ENCODE measurements around the gene CABP5.
"Not testable (repeated sequence)": the region's sequence is repeated elsewhere in the genome, so short reads cannot be mapped to it uniquely, and the experiment has no call there.

Gene CABP5

DNA sequence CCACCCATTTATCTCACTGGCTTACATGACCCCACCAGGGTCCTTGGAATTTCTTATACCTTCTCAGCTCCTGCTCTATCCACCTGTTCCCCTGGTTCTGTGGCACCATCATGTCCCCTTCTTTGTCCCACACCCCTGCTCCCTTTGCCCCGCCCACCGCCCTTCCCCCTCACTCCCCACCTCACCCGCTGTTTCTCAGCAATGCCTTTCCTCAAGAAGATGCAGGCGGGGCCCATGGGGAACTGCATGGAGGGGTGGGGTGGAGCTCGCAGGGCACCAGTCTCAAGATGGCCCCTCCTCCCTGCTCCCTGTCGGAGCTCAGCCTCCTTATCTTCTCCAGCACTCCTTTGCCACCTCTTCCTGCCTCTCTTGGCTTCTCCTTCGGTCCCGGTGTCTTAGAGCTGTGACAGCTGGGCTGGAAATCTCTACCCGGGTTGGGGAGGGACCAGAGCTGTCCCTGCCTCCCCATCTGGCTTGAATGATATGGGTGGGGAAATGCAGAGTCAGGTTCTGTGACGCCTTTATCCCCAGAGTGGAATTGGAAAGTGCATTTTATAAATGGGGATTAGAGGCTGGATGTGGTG is at the start of gene CABP5:
TSS of gene CABP5 (minus strand) at position 405 of the 584 bp plus-strand sequence. CDS start at position 248, 157 bp downstream.
- no peak for DNase-seq (ENCODE audit: low read depth in 2 of 2)

DNA sequence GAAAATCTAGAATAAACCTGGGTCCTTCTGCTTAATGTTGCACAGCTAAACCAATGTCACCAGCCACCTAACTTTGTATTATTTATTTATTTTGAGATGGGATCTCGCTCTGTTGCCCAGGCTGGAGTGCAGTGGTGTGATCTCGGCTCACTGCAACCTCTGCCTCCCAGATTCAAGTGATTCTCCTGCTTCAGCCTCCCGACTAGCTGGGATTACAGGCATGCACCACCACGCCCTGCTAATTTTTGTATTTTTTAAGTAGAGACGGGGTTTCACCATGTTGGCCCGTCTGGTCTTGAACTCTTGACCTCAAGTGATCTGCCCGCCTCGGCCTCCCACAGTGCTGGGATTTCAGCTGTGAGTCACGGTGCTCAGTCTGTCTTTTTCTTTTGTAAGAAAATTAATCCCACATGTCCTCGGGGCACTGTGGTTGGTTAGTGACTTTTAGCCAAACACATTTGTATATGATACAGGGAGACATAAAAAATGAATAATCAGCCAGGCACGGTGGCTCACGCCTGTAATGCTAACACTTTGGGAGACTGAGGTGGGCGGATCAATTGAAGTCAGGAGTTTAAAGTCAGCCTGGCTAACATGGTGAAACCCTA is 47.3 kb upstream of the CABP5 start:
- not testable (repeated sequence) for DNase-seq (ENCODE audit: low read depth in 2 of 2)

DNA sequence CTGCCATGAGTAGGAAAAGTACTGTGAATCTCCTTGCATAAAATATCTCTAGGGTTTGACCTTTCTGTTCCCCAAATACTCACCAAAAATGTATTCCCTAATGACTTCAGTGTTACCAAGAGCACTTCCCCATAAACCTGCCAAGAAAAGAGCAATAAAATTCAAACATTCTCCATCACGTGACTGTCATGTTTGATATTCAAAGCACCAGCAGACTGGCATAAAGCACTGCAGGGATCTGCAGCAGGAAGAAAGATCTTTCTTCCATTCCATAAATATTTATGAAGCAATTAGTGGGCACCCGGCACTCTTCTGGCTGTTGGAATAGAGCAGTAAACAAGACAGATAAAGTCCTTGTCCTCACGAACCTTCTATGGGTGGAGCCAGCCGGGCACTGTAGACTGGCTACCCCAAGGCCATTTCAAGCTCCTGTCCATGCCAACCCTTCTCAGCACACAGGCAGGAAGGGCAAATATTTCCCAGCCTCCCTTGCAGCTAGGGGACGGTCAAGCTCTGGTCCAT is 46.5 kb upstream of the CABP5 start:
- DNase-seq (ENCODE audit: low read depth in 2 of 2): no peak

DNA sequence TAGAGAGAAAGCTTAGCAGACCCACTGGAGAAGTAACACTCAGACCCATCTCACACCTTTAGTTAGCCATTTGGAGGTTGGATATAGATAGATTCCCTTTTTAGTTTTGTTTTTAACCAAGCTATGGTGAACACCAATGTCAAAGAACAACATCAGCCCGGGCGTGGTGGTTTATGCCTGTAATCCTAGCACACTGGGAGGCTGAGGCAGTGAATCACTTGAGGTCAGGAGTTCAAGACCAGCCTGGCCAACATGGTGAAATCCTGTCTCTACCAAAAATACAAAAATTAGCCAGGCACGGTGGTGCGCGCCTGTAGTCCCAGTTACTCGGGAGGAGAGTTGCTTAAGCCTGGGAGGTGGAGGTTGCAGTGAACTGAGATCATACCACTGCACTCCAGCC is 45.1 kb upstream of the CABP5 start:
- DNase-seq (ENCODE audit: low read depth in 2 of 2): not testable (repeated sequence)

DNA sequence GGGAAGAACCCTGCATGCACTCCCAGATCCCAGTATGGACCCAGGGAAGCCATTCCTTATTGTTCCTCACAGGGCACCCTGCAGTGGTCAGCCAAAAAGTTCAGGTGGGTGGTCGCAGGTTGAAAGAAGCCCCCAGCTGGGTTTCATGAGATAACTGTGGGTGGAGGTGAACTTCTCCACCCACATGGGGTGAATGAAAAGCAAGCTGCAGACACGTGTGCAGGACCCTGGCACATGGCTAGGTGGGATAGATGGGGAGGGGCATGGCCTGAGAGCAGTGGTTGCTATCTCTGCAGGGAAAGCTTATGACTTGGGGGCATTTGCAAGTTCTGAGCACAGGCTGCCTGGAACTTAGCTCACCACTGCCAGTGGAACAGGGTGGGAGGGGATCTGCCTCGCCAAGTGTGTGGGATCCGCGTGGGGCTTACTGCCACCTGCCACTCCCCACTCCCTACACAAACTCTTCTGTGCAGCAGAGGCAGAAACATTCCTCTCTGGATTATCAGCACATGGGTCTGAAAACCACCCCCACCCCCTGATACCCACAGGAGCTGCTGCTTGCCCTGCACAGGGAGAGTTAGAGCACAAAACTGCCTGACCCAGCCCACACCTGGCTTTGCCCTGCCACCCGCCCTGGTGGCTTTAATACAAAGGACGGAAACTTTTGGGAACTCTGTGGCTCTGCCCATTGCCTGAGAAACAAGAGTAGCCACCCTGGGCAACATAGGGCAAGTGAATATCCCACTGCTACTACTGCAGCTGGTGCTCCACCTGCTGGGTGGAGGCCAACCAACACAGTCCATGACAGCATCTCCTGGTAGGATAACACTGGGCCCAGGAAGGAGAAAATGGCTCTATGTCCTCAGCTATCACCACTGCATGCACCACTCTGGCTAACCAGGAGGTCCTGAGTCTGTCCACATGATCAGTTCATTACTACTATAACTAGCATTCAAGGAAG is 42.3 kb upstream of the CABP5 start:
- no peak for DNase-seq (ENCODE audit: low read depth in 2 of 2)

DNA sequence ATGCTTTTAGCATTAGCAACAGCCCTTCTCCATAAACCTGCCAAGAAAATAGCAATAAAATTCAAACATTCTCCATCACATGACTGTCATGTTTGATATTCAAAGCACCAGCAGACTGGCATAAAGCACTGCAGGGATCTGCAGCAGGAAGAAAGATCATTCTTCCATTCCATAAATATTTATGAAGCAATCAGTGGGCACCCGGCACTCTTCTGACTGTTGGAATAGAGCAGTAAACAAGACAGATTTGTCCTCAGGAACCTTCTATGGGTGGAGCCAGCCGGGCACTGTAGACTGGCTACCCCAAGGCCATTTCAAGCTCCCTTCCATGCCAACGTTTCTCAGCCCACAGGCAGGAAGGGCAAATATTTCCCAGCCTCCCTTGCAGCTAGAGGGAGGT is 41.2 kb upstream of the CABP5 start:
- no peak for DNase-seq (ENCODE audit: low read depth in 2 of 2)

- DNase-seq (ENCODE audit: low read depth in 2 of 2): no peak
These were observed 37.2 kb upstream of the CABP5 start for GRCh38 chr19:48081106-48081505.

GRCh38 chr19:48070177-48070769 is 26.4 kb upstream of the CABP5 start:
- DNase-seq (ENCODE audit: low read depth in 2 of 2): not testable (repeated sequence)

DNA sequence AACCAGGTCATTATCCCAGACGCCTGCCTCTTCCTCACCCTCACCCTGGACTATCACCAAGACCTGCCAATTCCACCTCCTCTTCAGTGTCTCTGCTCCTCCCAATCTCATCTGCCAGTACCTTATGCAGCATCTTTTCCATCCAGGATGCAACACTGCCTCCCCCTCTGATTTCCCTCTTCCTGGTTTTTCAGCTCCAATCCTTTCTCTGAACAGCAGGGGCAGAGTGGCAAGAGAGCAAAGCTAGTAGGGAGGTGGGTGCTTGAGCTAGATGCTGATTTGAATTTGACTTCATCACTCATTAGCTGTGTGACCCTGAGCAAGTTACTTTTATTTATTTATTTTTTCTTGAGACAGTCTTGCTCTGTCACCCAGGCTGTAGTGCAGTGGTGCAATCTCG is 25.6 kb upstream of the CABP5 start:
- DNase-seq (ENCODE audit: low read depth in 2 of 2): no peak

GRCh38 chr19:48064509-48064908 is 20.6 kb upstream of the CABP5 start:
- DNase-seq (ENCODE audit: low read depth in 2 of 2): no peak

- no peak for DNase-seq (ENCODE audit: low read depth in 2 of 2)
These were observed 17.8 kb upstream of the CABP5 start for GRCh38 chr19:48061401-48062344.

- DNase-seq (ENCODE audit: low read depth in 2 of 2): no peak
These were observed 16.5 kb upstream of the CABP5 start for GRCh38 chr19:48060381-48060780.

DNA sequence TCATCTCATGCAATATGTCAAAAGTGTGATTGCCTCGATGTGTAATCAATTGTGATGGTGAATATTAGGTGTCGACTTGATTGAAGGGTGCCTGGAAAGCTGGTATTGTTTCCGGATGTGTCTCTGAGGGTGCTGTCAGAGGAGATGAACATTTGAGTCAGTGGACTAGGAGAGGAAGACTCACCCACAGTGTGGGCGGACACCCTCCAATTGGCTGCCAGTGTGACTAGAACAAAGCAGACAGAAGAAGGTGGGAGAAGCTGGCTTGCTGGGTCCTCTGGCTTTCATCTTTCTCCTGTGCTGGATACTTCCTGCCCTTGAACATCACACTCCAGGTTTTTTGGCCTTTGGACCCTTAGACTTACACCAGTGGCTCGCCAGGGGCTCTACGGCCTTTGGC is 15.5 kb upstream of the CABP5 start:
- DNase-seq (ENCODE audit: low read depth in 2 of 2): no peak

- DNase-seq (ENCODE audit: low read depth in 2 of 2): no peak
These were observed 10.0 kb upstream of the CABP5 start for GRCh38 chr19:48053856-48054255.

DNA sequence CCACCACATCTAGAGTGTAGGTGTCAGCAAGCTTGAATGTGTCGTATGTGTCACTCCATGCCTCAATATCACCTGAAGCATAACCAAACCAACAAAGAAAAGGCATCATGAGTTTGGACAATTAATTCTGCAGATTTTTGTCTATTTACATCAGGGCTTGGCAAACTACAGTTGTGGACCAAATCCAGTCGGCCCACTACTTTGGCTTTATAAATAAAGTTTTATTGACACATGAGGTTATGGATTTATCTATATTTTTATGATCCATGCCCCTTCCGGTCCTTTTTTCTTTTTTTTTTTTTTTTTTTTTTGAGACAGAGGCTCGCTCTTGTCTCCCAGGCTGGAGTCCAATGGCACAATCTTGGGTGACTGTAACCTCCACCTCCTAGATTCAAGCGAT is 9.2 kb upstream of the CABP5 start:
- DNase-seq (ENCODE audit: low read depth in 2 of 2): no peak

- no peak for DNase-seq (ENCODE audit: low read depth in 2 of 2)
These were observed 7.6 kb upstream of the CABP5 start for GRCh38 chr19:48051335-48052033.

DNA sequence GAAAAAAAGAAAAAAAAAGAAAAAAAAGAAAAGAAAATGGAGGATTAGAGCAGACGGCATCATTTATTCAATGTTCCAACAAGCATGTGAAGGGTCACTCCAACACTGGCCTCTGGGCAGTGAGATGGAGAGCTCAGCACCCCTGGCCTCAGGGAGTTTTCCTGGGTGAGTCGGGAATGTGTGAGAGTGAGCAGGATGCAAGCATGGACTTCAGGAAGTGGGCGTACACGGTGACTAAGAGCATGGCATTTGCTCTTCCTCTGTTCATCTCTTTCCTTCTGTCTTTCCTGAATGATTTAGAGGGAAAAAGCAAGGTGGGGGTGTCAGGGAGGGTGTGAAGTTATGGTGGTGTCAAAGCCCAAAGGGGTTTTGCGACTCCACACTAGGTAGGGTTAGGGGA is 682 bp upstream of the CABP5 start:
- DNase-seq (ENCODE audit: low read depth in 2 of 2): no peak

DNA sequence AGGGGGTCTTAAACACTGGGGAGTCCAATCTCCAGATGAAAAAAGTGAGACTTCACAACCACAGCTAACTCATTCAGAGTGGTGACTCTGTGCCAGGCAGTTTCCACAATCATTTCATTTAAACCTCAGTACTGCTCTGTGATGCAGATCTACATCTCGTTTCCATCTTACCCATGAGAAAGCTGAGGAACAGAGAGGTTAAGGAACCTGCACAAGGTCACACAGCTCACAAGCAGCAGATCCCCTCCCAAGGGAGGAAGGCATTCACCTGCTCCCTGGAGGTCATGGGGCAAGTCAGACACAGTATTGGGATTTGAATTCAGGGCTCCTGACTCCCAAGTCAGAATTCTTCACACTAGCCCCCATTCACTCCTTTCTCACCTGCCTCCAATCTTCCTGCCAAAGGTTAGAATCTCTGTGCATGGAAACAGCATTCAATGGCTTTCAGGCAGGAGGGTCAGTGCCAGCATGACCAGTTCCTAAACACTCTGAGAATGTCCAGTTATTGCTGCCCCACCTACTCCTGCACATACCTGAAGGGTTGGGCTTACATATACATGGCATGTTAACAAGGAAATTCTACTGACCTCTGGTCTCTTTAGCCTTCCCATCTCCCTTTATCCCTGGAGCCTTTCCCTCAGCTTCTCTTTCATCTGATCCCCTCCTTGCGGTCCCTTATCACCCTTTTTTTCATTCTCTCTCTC is 1.9 kb downstream of the CABP5 start:
- DNase-seq (ENCODE audit: low read depth in 2 of 2): no peak

DNA sequence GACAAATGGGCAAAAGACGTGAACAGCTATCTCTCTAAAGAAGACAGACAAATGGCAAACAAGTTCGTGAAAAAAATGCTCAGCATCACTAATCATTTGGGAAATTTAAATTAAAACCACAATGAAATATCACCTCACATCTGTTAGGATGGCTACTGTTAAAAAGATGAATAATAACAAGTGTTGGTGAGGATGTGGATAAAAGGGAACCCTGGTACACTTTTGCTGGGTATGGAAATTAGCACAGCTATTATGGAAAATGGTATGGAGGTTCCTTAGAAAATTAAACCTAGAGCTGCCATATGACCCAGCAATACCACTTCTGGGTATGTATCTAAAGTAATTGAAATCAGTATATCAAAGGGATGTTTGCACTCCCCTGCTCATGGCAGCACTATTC is 7.1 kb downstream of the CABP5 start:
- no peak for DNase-seq (ENCODE audit: low read depth in 2 of 2)

- DNase-seq (ENCODE audit: low read depth in 2 of 2): no peak
These were observed 10.3 kb downstream of the CABP5 start for GRCh38 chr19:48033604-48034003.
